ENCODE measurements around the gene HCAR2. TPM values are rescaled to one million over a fixed set of nuclear protein-coding genes. Genes with fewer than 3 reads are reported as not detected.
"Not testable (repeated sequence)": the region's sequence is repeated elsewhere in the genome, so short reads cannot be mapped to it uniquely, and the experiment has no call there.

HCAR2 gene
- total RNA-seq, 1 donor from 2014 or later = not detected

DNA sequence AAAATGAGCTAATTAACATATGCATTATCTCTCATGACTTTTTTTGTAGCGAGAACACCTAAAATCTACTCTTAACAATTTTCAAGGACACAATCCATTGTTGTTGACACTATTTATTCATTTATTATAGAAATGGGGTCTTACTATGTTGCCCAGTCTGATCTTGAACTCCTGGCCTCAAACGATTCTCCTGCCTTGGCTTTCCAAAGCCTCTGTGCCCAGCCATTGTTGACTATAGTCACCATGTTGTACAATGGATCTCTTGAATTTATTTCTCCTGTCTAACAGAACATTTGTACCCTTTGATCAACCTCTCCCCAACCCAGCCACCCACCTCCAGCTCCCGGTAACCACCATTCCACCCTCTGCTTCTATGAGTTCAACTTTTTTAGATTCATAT lies 41.2 kb downstream of the HCAR2 start:
- H3K4me1 Mint-ChIP-seq (ENCODE audit: low read depth, unreplicated experiment) = no peaks in the 10 kb centered on the region
- TF ChIP-seq, protein P1, sequence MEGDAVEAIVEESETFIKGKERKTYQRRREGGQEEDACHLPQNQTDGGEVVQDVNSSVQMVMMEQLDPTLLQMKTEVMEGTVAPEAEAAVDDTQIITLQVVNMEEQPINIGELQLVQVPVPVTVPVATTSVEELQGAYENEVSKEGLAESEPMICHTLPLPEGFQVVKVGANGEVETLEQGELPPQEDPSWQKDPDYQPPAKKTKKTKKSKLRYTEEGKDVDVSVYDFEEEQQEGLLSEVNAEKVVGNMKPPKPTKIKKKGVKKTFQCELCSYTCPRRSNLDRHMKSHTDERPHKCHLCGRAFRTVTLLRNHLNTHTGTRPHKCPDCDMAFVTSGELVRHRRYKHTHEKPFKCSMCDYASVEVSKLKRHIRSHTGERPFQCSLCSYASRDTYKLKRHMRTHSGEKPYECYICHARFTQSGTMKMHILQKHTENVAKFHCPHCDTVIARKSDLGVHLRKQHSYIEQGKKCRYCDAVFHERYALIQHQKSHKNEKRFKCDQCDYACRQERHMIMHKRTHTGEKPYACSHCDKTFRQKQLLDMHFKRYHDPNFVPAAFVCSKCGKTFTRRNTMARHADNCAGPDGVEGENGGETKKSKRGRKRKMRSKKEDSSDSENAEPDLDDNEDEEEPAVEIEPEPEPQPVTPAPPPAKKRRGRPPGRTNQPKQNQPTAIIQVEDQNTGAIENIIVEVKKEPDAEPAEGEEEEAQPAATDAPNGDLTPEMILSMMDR (IDR thresholded peaks at IDR 0.05; ENCODE audit: partially characterized antibody, unreplicated experiment) = no peak
- no peak overlapping the region for H3K4me3 Mint-ChIP-seq (ENCODE audit: unreplicated experiment)
- no peaks in the 10 kb centered on the region for H3K27me3 Mint-ChIP-seq (ENCODE audit: unreplicated experiment)
- no peaks in the 10 kb centered on the region for H3K9me3 Mint-ChIP-seq (ENCODE audit: unreplicated experiment)
- H3K27ac Mint-ChIP-seq (ENCODE audit: unreplicated experiment) = no peak overlapping the region
- H3K36me3 Mint-ChIP-seq (ENCODE audit: unreplicated experiment) = no peaks in the 10 kb centered on the region
- no peak for DNase-seq

DNA sequence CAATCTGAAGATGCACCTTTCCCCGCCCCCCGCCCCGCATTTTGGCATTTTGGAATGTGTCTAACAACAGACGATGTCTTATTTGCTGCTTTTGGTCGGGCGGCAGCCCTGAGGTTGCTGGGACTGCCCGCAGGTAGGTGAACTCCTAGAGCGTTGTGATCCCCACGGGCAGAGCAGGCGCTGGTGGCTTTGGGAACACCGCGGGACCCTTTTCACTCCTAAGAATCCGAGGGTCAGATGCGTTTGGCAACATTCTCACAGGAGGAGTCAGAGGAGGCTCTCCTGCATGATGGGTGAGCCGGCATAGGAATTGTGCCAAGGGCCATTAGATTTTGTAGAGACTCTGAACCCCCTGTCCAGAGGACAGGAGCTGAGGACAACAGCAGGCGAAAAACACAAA lies 41.9 kb downstream of the HCAR2 start:
- Mint-ChIP-seq H3K4me3 (ENCODE audit: unreplicated experiment) (no peak overlapping the region), H3K27ac (ENCODE audit: unreplicated experiment) (no peak overlapping the region), H3K4me1 (ENCODE audit: low read depth, unreplicated experiment) (no peaks in the 10 kb centered on the region), H3K9me3 (ENCODE audit: unreplicated experiment) (no peaks in the 10 kb centered on the region), H3K36me3 (ENCODE audit: unreplicated experiment) (no peaks in the 10 kb centered on the region), H3K27me3 (ENCODE audit: unreplicated experiment) (no peaks in the 10 kb centered on the region)
- no peak for DNase-seq
- TF ChIP-seq, protein P1 (IDR thresholded peaks at IDR 0.05; ENCODE audit: partially characterized antibody, unreplicated experiment) = no peak

GRCh38 chr12:122659579-122659978 lies 43.6 kb downstream of the HCAR2 start:
- Mint-ChIP-seq H3K36me3 (ENCODE audit: unreplicated experiment) (no peaks in the 10 kb centered on the region), H3K27me3 (ENCODE audit: unreplicated experiment) (no peaks in the 10 kb centered on the region), H3K9me3 (ENCODE audit: unreplicated experiment) (no peaks in the 10 kb centered on the region), H3K4me3 (ENCODE audit: unreplicated experiment) (no peak overlapping the region), H3K27ac (ENCODE audit: unreplicated experiment) (no peak overlapping the region), H3K4me1 (ENCODE audit: low read depth, unreplicated experiment) (no peaks in the 10 kb centered on the region)
- TF ChIP-seq, protein P1 (IDR thresholded peaks at IDR 0.05; ENCODE audit: partially characterized antibody, unreplicated experiment) = no peak
- no peak for DNase-seq

- H3K36me3 Mint-ChIP-seq (ENCODE audit: unreplicated experiment) = no peaks in the 10 kb centered on the region
- H3K27ac Mint-ChIP-seq (ENCODE audit: unreplicated experiment) = no peak overlapping the region
- no peak for DNase-seq
- TF ChIP-seq, protein P1 (IDR thresholded peaks at IDR 0.05; ENCODE audit: partially characterized antibody, unreplicated experiment) = no peak
- H3K27me3 Mint-ChIP-seq (ENCODE audit: unreplicated experiment) = no peaks in the 10 kb centered on the region
- no peaks in the 10 kb centered on the region for H3K9me3 Mint-ChIP-seq (ENCODE audit: unreplicated experiment)
- H3K4me1 Mint-ChIP-seq (ENCODE audit: low read depth, unreplicated experiment) = no peaks in the 10 kb centered on the region
- H3K4me3 Mint-ChIP-seq (ENCODE audit: unreplicated experiment) = no peak overlapping the region
Observed at GRCh38 chr12:122656298-122656697, 46.9 kb downstream of the HCAR2 start.

GRCh38 chr12:122653291-122653690 lies 49.9 kb downstream of the HCAR2 start:
- H3K27me3 Mint-ChIP-seq (ENCODE audit: unreplicated experiment); H3K4me3 Mint-ChIP-seq (ENCODE audit: unreplicated experiment); DNase-seq; H3K36me3 Mint-ChIP-seq (ENCODE audit: unreplicated experiment); H3K9me3 Mint-ChIP-seq (ENCODE audit: unreplicated experiment); H3K27ac Mint-ChIP-seq (ENCODE audit: unreplicated experiment); H3K4me1 Mint-ChIP-seq (ENCODE audit: low read depth, unreplicated experiment): not testable (repeated sequence)

Measured in glutamatergic neuron (in vitro differentiated cells).